ENCODE measurements around the gene TRIO. TPM values are rescaled to one million over a fixed set of nuclear protein-coding genes. Genes with fewer than 3 reads are reported as not detected.
A peak's percentile ranks its signal among the peaks of the same experiment; 100 is the strongest.

The TRIO gene
- total and polyA plus RNA-seq, 10 of the 15 experiments (the other 5 are each of a cell fraction or from before 2014, with no cell fraction given), result 5.1 to 96.4 (median 44.6) TPM

DNA sequence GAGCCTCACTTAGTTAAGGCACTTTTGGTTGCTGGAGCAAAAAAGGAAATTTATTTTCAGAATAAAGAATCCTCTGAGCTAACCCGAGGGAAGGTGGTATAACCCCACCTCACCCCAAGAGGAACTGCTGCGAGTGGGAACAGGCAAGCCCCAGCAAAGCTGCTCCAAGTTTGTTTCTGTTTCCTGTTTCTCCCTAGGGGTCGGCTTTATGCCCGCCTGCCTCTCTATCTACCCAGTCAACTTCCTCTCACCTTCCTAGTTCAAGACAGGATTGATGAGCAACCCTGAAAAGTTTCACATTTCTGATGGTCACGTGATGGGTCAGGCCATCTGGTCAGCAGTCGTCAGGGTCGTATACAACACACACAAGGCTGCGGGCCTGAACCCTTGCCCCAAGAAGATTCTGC lies 31.1 kb downstream of the TRIO start (continued):
- TF ChIP-seq, protein P1, sequence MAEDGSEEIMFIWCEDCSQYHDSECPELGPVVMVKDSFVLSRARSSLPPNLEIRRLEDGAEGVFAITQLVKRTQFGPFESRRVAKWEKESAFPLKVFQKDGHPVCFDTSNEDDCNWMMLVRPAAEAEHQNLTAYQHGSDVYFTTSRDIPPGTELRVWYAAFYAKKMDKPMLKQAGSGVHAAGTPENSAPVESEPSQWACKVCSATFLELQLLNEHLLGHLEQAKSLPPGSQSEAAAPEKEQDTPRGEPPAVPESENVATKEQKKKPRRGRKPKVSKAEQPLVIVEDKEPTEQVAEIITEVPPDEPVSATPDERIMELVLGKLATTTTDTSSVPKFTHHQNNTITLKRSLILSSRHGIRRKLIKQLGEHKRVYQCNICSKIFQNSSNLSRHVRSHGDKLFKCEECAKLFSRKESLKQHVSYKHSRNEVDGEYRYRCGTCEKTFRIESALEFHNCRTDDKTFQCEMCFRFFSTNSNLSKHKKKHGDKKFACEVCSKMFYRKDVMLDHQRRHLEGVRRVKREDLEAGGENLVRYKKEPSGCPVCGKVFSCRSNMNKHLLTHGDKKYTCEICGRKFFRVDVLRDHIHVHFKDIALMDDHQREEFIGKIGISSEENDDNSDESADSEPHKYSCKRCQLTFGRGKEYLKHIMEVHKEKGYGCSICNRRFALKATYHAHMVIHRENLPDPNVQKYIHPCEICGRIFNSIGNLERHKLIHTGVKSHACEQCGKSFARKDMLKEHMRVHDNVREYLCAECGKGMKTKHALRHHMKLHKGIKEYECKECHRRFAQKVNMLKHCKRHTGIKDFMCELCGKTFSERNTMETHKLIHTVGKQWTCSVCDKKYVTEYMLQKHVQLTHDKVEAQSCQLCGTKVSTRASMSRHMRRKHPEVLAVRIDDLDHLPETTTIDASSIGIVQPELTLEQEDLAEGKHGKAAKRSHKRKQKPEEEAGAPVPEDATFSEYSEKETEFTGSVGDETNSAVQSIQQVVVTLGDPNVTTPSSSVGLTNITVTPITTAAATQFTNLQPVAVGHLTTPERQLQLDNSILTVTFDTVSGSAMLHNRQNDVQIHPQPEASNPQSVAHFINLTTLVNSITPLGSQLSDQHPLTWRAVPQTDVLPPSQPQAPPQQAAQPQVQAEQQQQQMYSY (CRISPR knock-in tag; IDR thresholded peaks at IDR 0.05), result no peak
- no peak for TF ChIP-seq WRNIP1 (IDR thresholded peaks at IDR 0.05; ENCODE audit: borderline replicate concordance, low read depth, low read length)
- no peak for TF ChIP-seq FOS (IDR thresholded peaks at IDR 0.05; ENCODE audit: borderline replicate concordance, extremely low read depth, insufficient read length)
- TF ChIP-seq CHD1 (IDR thresholded peaks at IDR 0.05; ENCODE audit: low read depth, low read length), result no peak
- no peak for TF ChIP-seq SRF (IDR thresholded peaks at IDR 0.05; ENCODE audit: low read depth in 2 of 2, low read length in 2 of 2)
- TF ChIP-seq, protein P2, sequence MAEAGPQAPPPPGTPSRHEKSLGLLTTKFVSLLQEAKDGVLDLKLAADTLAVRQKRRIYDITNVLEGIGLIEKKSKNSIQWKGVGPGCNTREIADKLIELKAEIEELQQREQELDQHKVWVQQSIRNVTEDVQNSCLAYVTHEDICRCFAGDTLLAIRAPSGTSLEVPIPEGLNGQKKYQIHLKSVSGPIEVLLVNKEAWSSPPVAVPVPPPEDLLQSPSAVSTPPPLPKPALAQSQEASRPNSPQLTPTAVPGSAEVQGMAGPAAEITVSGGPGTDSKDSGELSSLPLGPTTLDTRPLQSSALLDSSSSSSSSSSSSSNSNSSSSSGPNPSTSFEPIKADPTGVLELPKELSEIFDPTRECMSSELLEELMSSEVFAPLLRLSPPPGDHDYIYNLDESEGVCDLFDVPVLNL (IDR thresholded peaks at IDR 0.05; ENCODE audit: low read depth, low read length), result no peak
- TF ChIP-seq, protein P3, sequence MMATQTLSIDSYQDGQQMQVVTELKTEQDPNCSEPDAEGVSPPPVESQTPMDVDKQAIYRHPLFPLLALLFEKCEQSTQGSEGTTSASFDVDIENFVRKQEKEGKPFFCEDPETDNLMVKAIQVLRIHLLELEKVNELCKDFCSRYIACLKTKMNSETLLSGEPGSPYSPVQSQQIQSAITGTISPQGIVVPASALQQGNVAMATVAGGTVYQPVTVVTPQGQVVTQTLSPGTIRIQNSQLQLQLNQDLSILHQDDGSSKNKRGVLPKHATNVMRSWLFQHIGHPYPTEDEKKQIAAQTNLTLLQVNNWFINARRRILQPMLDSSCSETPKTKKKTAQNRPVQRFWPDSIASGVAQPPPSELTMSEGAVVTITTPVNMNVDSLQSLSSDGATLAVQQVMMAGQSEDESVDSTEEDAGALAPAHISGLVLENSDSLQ (IDR thresholded peaks at IDR 0.05), result no peak
- TF ChIP-seq RBBP5 (conservative IDR thresholded peaks at IDR 0.05), result no peak
- no peak for TF ChIP-seq YBX1 (IDR thresholded peaks at IDR 0.05)
- TF ChIP-seq JUND (IDR thresholded peaks at IDR 0.05; ENCODE audit: low read depth, low read length), result no peak
- no peak for TF ChIP-seq KLF5 (IDR thresholded peaks at IDR 0.05; ENCODE audit: partially characterized antibody)
- TF ChIP-seq IKZF2 (IDR thresholded peaks at IDR 0.05), result peak; percentile 62 to 65; a peak in 3 of 4 replicates
- no peak for TF ChIP-seq ZBED1 (IDR thresholded peaks at IDR 0.05; ENCODE audit: borderline replicate concordance)
- no peak for TF ChIP-seq RELA (IDR thresholded peaks at IDR 0.05; ENCODE audit: borderline replicate concordance, partially characterized antibody)
- TF ChIP-seq, protein P4, sequence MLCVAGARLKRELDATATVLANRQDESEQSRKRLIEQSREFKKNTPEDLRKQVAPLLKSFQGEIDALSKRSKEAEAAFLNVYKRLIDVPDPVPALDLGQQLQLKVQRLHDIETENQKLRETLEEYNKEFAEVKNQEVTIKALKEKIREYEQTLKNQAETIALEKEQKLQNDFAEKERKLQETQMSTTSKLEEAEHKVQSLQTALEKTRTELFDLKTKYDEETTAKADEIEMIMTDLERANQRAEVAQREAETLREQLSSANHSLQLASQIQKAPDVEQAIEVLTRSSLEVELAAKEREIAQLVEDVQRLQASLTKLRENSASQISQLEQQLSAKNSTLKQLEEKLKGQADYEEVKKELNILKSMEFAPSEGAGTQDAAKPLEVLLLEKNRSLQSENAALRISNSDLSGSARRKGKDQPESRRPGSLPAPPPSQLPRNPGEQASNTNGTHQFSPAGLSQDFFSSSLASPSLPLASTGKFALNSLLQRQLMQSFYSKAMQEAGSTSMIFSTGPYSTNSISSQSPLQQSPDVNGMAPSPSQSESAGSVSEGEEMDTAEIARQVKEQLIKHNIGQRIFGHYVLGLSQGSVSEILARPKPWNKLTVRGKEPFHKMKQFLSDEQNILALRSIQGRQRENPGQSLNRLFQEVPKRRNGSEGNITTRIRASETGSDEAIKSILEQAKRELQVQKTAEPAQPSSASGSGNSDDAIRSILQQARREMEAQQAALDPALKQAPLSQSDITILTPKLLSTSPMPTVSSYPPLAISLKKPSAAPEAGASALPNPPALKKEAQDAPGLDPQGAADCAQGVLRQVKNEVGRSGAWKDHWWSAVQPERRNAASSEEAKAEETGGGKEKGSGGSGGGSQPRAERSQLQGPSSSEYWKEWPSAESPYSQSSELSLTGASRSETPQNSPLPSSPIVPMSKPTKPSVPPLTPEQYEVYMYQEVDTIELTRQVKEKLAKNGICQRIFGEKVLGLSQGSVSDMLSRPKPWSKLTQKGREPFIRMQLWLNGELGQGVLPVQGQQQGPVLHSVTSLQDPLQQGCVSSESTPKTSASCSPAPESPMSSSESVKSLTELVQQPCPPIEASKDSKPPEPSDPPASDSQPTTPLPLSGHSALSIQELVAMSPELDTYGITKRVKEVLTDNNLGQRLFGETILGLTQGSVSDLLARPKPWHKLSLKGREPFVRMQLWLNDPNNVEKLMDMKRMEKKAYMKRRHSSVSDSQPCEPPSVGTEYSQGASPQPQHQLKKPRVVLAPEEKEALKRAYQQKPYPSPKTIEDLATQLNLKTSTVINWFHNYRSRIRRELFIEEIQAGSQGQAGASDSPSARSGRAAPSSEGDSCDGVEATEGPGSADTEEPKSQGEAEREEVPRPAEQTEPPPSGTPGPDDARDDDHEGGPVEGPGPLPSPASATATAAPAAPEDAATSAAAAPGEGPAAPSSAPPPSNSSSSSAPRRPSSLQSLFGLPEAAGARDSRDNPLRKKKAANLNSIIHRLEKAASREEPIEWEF (IDR thresholded peaks at IDR 0.05; ENCODE audit: insufficient replicate concordance, low read depth, low read length), result peak; percentile 39
- no peak for TF ChIP-seq EP300 (IDR thresholded peaks at IDR 0.05; ENCODE audit: borderline replicate concordance in 1 of 2, control insufficient read depth in 1 of 2, low read depth in 2 of 2, low read length in 2 of 2)
- no peak for TF ChIP-seq GABPA (IDR thresholded peaks at IDR 0.05; ENCODE audit: low read depth)
- TF ChIP-seq CBX3 (IDR thresholded peaks at IDR 0.05; ENCODE audit: borderline replicate concordance, low read depth), result no peak
- TF ChIP-seq ZNF24 (IDR thresholded peaks at IDR 0.05), result no peak
